H1 (cell line): Measurements from ENCODE around the gene ABCF2. TPM values are rescaled to one million over a fixed set of nuclear protein-coding genes. Genes with fewer than 3 reads are reported as not detected.

ENCODE experiments used
- BCL11A ChIP-seq, 2 experiments: IDR thresholded peaks; one replicate each; pipeline ENCODE4 v1.6.1; 2011; ENCODE audit warnings: low read depth in 2 of 2, low read length in 2 of 2, mild to moderate bottlenecking in 2 of 2
- CHD1 ChIP-seq: IDR thresholded peaks from 2 replicates; pipeline ENCODE4 v1.6.1; 2012; ENCODE audit warnings: low read depth, low read length, improper control_type of control experiment
- EGR1 ChIP-seq: IDR thresholded peaks from 2 replicates; pipeline ENCODE4 v1.6.1; 2011; ENCODE audit warnings: low read depth, low read length, borderline replicate concordance
- MAX ChIP-seq: IDR thresholded peaks from 2 replicates; pipeline ENCODE4 v1.6.1; 2012; ENCODE audit warnings: inconsistent platforms
- RAD21 ChIP-seq, 2 experiments: IDR thresholded peaks in 1 of 2; conservative IDR thresholded peaks in 1 of 2; 2 replicates each; pipeline ENCODE4 v1.6.1; 2011; ENCODE audit warnings: low read depth in 2 of 2, low read length in 2 of 2, improper control_type of control experiment in 1 of 2, inconsistent platforms in 1 of 2, mild to moderate bottlenecking in 1 of 2, moderate library complexity in 1 of 2
- RXRA ChIP-seq: IDR thresholded peaks from 2 replicates; pipeline ENCODE4 v1.6.1; 2011; ENCODE audit warnings: low read depth, mild to moderate bottlenecking, low read length, moderate library complexity; ENCODE audit not compliant: insufficient read depth
- SAP30 ChIP-seq: fragments of 300-600 bp; sonication (generic); IDR thresholded peaks from 2 replicates; pipeline ENCODE4 v1.7.1; 2012; ENCODE audit warnings: low read length, moderate library complexity, mild to moderate bottlenecking, inconsistent platforms; ENCODE audit not compliant: insufficient read depth, insufficient replicate concordance
- YY1 ChIP-seq: IDR thresholded peaks from 2 replicates; pipeline ENCODE4 v1.6.1; 2011; ENCODE audit warnings: low read depth, mild to moderate bottlenecking, low read length
- polyA plus RNA-seq, 7 experiments: library from polyadenylated mRNA; depleted of rRNA in 3 of 7; stranded (reverse) in 5 of 7; unstranded in 2 of 7; fragments of >200 nt in 5 of 7; fragments of 200-250 nt in 2 of 7; gene quantifications; 1 replicate in 5 of 7; 2 replicates in 1 of 7; 4 replicates in 1 of 7; pipeline versions ENCODE4 v1.2.1 to v1.2.3, GENCODE V29; 2011 to 2013; ENCODE audit warnings: missing spikeins in 2 of 7, mixed read lengths in 2 of 7
- total RNA-seq: library from RNA; stranded (reverse); fragmentation: NEBNext Ultra II Directional; extraction: Animal tissue kit (Norgen Biotek cat#: 25700); gene quantifications from 2 replicates; pipeline ENCODE4 v1.2.1, GENCODE V29; 2021
- TF ChIP-seq, protein P1 (sequence below): fragments of 300-600 bp; sonication (generic); IDR thresholded peaks from 2 replicates; pipeline ENCODE4 v1.7.1; 2012; ENCODE audit warnings: low read length, moderate library complexity, mild to moderate bottlenecking, inconsistent platforms; ENCODE audit not compliant: insufficient replicate concordance

The ABCF2 gene
- total and polyA plus RNA-seq, 2 of the 8 experiments (the other 6 are each of a cell fraction or from before 2014, with no cell fraction given) = 28.0 to 55.0 TPM

DNA sequence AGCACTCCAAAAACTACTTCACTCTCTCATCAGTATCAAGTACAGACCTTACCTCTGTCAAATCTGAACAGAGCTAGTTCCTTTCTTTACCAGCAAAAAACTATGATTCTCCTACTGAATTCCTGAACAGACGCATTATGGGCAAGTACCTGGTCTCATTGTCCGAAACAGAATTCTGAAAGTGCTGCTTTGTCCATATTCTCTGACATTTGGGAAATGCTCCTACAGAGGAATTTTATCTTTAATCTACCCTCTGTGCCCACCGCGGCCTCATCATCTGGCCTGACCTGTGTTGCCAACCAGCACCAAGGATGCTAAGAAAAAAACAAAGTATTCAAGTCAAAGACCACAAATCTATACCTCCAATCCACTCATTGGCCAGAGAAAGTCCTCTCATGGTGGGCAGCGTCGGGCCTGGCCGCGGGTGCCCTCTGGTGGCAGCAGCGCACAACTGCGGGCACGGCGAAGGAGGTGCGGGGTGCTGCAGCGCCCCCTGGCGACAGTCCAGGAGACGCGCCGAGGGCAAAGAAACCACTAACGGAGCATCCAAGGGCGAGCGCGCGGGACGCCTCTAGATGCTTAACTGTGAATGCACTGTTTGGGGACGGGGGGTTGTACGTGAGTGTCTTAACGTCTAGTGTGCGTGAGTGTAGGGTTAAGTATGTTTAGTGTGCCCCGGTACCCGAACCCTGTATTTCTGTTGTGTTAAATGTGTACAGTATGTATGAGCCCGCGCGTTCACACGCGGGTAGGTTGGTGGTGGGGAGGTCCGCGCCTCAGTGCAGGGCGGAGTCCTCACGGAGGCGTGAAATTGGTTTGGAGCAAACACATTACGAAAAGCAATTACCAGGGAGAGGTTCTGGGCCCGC lies 54.5 kb downstream of the ABCF2 start (continued):
- TF ChIP-seq, protein P1, sequence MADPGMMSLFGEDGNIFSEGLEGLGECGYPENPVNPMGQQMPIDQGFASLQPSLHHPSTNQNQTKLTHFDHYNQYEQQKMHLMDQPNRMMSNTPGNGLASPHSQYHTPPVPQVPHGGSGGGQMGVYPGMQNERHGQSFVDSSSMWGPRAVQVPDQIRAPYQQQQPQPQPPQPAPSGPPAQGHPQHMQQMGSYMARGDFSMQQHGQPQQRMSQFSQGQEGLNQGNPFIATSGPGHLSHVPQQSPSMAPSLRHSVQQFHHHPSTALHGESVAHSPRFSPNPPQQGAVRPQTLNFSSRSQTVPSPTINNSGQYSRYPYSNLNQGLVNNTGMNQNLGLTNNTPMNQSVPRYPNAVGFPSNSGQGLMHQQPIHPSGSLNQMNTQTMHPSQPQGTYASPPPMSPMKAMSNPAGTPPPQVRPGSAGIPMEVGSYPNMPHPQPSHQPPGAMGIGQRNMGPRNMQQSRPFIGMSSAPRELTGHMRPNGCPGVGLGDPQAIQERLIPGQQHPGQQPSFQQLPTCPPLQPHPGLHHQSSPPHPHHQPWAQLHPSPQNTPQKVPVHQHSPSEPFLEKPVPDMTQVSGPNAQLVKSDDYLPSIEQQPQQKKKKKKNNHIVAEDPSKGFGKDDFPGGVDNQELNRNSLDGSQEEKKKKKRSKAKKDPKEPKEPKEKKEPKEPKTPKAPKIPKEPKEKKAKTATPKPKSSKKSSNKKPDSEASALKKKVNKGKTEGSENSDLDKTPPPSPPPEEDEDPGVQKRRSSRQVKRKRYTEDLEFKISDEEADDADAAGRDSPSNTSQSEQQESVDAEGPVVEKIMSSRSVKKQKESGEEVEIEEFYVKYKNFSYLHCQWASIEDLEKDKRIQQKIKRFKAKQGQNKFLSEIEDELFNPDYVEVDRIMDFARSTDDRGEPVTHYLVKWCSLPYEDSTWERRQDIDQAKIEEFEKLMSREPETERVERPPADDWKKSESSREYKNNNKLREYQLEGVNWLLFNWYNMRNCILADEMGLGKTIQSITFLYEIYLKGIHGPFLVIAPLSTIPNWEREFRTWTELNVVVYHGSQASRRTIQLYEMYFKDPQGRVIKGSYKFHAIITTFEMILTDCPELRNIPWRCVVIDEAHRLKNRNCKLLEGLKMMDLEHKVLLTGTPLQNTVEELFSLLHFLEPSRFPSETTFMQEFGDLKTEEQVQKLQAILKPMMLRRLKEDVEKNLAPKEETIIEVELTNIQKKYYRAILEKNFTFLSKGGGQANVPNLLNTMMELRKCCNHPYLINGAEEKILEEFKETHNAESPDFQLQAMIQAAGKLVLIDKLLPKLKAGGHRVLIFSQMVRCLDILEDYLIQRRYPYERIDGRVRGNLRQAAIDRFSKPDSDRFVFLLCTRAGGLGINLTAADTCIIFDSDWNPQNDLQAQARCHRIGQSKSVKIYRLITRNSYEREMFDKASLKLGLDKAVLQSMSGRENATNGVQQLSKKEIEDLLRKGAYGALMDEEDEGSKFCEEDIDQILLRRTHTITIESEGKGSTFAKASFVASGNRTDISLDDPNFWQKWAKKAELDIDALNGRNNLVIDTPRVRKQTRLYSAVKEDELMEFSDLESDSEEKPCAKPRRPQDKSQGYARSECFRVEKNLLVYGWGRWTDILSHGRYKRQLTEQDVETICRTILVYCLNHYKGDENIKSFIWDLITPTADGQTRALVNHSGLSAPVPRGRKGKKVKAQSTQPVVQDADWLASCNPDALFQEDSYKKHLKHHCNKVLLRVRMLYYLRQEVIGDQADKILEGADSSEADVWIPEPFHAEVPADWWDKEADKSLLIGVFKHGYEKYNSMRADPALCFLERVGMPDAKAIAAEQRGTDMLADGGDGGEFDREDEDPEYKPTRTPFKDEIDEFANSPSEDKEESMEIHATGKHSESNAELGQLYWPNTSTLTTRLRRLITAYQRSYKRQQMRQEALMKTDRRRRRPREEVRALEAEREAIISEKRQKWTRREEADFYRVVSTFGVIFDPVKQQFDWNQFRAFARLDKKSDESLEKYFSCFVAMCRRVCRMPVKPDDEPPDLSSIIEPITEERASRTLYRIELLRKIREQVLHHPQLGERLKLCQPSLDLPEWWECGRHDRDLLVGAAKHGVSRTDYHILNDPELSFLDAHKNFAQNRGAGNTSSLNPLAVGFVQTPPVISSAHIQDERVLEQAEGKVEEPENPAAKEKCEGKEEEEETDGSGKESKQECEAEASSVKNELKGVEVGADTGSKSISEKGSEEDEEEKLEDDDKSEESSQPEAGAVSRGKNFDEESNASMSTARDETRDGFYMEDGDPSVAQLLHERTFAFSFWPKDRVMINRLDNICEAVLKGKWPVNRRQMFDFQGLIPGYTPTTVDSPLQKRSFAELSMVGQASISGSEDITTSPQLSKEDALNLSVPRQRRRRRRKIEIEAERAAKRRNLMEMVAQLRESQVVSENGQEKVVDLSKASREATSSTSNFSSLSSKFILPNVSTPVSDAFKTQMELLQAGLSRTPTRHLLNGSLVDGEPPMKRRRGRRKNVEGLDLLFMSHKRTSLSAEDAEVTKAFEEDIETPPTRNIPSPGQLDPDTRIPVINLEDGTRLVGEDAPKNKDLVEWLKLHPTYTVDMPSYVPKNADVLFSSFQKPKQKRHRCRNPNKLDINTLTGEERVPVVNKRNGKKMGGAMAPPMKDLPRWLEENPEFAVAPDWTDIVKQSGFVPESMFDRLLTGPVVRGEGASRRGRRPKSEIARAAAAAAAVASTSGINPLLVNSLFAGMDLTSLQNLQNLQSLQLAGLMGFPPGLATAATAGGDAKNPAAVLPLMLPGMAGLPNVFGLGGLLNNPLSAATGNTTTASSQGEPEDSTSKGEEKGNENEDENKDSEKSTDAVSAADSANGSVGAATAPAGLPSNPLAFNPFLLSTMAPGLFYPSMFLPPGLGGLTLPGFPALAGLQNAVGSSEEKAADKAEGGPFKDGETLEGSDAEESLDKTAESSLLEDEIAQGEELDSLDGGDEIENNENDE = no peak
- peak; percentile 81 for TF ChIP-seq YY1
- peak; percentile 66; the same call in 1 of the 2 replicates for TF ChIP-seq MAX
- no peak for TF ChIP-seq BCL11A (IDR thresholded peaks at IDR 0.05; ENCODE audit: low read depth in 2 of 2, low read length in 2 of 2)
- TF ChIP-seq RAD21 (IDR thresholded peaks at IDR 0.05 in 1 of 2, conservative IDR thresholded peaks at IDR 0.05 in 1 of 2; ENCODE audit: low read depth in 2 of 2, low read length in 2 of 2) = peak; percentile 93 to 97
- no peak for TF ChIP-seq EGR1
- 0 out of 2 replicates have a peak, but pooled peaks have one; percentile 57 for TF ChIP-seq RXRA
- no peak for TF ChIP-seq SAP30
- no peak for TF ChIP-seq CHD1
